Tongue (tissue), 2 donors: Measurements from ENCODE around the gene PITX2. TPM values are rescaled to one million over a fixed set of nuclear protein-coding genes. Genes with fewer than 3 reads are reported as not detected.
A peak's percentile ranks its signal among the peaks of the same experiment; 100 is the strongest.

ENCODE experiments used
- DNase-seq: peaks from one replicate; pipeline ENCODE4 v3.0.0-alpha.2; 2015
- total RNA-seq: library from RNA; depleted of rRNA; stranded (reverse); fragments of >200 nt; gene quantifications from one replicate; pipeline ENCODE4 v1.2.3, GENCODE V29; 2014

Gene PITX2
- total RNA-seq, 1 donor from 2014 or later, result 58.0 TPM

DNA sequence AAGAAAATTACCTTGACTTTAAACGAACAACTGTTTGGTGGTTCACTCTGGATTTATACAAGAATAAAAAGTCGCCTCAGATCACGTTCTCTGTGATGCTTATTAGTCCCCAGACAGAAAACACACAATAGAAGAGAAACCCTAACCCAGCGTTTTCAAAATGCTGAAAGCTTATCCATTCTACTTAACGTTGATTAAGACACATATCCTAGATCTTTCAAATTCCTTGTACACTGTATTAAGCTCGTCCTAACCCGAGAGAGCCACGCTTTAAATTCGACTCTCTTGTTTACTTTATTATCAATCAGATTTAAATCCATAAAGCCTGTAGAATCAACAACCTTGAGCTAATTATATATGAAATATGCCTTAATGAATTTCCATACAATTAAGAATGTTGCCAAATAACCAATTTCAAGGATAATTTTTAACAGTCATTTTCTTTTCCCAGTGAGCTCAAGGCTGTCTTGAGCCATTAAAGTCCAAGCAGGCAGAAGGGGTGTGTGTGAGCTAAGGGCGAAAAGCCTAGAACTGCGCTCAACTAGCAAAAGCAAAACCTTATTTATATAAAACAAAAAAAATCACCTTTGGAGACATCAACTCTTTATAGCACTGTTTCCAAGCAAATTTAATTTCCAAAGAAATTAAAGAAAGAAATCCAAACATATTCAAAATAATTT is 981 bp upstream of the PITX2 start:
- peak; percentile 69 for DNase-seq

DNA sequence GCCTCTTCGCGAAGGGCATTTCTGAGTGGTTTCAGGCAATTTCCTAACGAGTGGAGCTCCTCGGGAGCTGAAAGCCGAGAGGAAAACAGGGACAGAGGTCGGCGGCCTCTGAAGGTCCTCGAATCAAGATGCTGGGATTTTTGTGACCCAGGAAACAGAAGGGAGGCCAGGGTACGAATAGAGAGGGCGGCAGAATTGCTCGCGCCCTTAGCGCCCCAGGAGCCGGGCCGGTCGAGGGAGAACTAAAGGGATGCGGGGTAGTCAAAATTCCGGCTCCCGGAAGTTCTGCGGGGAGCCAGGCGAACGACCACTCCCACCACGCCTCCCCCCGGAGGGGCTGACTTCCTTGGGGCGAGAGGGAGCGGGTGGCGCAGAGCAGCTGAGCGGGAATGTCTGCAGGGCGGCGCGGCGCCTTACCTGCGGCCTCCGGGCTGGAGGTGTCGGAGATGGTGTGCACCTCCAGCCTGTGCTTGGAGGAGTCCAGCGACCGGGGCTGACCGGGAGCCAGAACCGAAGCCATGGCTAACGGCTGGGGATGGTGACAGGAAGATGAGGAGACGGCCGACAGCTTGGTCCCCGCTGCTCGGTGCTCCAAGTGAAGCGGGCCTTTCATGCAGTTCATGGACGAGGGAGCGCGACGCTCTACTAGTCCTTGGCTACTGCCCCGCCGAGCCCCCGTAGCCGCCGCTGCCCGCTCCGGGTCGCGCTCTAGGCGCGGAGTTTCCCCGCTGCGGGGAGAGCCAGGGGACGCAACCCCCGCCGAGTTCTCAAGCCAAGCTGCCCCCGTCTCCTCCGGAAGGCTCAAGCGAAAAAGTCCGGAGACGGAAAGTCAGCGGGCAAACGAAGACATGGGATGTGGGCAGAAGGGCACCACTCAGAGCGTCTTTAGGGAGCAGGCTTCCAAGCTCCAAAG is 782 bp downstream of the PITX2 start:
- DNase-seq, result peak; percentile 38

DNA sequence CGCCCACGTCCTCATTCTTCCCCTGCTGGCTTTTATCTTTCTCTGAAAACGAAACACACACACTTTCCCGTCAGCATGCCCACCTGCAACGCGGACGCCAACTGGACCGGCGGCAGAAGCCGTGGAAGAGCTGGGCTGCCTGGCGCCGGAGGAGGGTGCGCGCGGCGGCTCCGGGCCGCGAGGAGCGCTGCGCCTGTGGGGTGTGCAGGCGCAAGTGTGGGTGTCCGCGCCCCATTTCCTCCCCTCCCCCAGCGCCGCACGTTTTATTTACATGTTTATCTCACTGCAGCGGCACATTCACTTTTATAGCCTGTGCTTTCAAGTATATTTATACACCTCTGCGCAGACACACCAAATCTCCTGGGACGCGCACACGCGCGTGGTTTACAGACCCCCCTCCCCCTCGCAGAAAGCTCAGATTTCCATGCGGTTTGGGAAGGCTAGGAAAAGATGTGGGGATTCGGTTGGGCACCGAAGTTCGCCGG is 1.5 kb downstream of the PITX2 start:
- peak; percentile 68 for DNase-seq

- peak; percentile 71 for DNase-seq
Observed at GRCh38 chr4:110620691-110621327, 2.1 kb downstream of the PITX2 start.

- no peak for DNase-seq
Observed at GRCh38 chr4:110620322-110620690, 2.6 kb downstream of the PITX2 start.

DNA sequence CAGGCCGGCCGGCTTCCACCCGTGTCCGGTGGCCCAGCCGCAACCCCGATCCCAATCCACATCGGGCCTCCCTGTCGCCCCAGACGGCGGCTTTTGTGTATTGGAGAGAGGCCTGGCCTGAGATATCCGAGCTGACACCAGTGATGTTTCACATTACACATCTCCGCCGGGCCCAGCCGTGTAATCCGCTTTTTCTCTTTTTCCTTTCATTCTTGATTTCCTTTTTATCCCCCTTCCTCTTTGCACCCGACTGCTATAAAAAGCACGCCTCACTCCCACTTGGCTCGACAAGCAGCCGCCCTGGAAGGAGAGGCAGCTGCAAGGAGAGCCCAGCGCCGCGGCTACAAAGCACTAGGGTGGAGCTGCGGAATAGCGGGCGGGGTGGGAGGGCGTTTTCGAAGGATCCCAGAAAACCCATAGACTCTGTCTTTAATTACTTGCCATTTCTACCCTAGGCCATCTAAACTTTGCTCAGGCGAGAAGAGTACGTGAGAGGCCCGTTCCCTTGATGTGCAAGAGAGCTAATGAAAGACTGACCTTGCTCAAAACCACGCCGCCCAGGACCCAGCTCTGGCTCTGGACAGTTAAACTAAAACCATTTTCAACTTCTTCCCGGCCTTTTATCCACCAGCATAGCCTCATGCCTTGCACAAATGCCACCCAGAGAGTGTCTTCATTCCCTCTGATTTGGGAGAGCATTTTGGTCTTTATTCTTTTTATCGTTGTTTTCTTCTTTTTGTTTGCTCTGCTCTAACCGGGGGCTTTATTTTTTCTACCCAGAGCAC is 3.2 kb downstream of the PITX2 start:
- peak; percentile 81 for DNase-seq

DNA sequence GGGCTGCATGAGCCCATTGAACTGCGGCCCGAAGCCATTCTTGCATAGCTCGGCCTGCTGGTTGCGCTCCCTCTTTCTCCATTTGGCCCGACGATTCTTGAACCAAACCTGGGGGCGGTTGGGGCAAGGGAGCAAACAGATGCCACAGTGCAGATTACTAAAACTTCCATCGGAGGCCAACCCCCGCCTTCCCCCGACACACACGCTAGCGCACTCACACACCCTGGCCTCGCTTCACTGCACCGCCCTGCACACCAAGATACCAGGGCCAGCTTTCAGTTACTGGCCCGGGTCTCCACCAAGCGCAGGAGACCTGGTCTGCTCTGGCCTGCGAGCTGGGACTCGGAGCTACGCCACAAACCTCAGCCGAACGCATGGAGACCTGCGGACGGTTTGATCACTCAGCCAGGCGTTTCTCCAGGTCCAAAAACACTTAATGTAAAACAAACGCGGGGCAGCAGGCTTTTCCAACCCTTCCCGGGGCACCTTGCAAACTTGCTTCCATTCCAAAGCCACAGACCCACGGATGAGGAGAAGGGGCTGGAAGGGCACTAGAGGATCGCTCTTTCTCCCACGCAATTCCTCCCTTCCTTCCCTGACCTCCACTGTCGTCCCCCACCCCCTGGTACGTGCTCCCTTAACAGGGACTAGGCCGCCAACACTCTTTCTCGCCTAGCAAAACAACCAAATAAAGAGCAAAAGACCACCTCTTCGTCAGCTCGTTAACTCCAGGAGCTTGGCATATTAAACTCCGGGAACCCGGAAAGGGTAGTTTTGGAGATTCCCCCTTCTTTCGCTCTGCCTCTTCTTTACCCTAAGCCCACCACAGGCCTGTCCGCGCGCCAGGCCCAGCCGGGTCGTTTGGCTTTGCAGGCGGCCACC is 4.1 kb downstream of the PITX2 start:
- peak; percentile 68 for DNase-seq

- DNase-seq, result peak; percentile 84
Observed at GRCh38 chr4:110617646-110618580, 5.0 kb downstream of the PITX2 start.

GRCh38 chr4:110617075-110617640 is 5.7 kb downstream of the PITX2 start:
- DNase-seq, result no peak

- DNase-seq, result peak; percentile 64
Observed at GRCh38 chr4:110616238-110617074, 6.4 kb downstream of the PITX2 start.

DNA sequence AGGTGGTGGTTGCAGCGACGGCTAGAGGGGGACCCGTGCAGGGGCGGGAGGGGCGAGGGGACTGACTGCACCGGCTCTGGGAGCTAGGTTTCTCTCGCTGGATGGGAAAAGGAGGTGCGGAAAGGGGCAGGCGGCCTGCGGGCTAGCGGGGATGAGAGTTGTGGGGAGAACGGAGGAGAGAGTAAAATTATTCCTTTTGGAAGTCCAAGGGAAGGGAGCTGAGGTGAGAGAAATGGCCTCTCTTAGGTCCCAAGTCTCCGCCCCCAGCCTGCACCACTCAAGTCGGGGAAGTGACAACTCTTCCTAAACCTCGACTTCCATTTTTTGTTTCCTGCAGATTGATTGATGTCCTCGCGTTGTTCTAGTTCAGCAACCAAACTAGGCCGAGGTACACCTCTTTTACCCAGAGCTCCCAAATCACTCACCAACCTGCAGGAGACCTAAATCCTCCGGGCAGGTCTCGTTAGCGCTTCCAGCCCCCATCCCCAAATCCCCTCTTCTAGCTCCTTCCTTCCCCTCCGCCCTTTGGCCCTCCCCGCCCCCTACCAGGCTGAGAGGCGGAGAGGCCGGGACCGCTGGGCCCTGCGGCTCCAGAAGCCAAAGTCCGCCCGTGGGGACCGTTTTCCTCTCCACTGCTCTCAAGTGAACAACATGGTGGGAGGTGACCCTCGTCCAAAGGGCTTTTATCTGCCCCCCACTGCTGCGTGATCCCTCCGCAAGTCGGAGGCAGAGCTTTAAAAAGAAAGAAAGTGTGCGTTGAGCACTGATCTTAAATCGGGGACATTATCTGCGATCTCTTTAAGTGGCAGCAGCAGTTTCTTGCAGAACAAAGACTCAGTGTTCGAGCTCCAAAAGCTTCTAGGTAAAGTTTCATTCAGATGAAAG is 7.3 kb downstream of the PITX2 start:
- peak; percentile 69 for DNase-seq

GRCh38 chr4:110614976-110615352 is 7.9 kb downstream of the PITX2 start:
- DNase-seq, result peak; percentile 46

GRCh38 chr4:110614173-110614963 is 8.5 kb downstream of the PITX2 start:
- peak; percentile 33 for DNase-seq

DNA sequence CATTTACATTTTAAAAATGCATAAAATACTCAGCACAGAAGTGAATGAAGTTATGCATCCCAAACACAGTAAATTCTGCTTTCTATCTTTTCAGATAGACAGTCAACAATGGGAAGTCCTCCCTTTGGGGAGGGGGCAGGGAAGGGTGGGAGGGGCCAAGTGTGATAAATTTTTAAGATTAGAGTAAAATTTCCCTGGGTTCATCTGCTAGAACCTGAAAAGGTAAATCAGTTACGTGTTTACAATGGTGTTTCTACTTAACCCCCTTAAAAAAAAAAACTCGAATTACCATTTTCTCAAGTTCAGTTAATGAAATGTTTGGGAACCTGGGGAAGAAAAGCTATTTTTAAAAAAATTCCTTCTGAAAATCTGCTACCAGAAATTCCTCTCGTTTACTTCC is 9.1 kb downstream of the PITX2 start:
- DNase-seq, result peak; percentile 49

DNA sequence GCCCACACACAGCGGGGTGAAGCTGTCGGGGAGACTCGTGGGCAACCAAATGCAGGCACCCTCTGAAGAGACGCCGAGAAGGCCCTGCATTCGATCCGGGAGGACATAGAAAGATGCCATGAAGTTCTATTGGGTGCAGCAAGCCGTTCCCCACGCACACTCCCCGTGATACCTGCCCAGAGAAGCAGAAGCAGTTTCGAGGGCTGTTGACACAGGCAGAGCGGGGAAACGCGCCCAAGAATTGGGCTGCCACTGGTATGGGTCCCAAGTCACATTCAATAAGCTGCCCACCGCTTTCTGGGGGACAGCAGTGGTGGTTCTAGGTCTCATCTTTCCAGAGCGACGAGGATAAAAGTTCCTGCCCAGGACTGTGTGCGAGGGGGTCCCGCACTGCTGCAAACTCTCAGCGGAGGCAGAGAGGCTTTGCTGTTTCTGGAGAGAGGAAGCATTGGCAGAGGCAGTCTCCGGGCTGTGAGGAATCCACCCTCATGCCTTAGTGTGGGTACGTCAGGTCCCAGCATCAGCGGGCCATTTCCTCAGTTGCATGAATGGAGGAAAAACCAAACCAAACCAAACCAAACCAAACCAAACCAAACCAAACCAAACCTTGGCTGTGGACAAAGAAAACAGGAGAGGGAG is 10.1 kb downstream of the PITX2 start:
- DNase-seq, result peak; percentile 37

DNA sequence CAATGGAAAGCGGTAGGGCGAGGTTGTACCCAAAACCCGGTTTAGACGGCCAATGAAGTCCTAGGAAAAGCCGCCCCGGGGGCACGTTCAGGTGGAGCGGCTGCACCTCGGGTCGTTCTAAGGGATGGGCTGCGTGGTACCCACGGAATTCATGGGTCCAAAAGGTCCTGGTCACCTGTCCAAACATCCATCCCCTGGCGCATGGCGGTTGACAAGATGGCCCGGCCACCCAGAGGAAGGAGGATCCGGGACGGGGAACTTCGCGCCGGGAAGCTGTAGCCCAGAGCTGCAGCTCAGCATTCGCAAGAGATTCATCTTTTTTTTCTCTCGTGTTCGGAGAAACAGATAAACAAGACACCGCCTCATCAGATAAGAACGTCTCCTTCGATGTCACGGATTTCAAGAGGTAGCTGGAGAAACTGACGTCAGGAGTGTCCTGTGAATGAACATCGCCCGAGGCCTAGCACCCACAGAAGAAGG is 10.9 kb downstream of the PITX2 start:
- DNase-seq, result no peak
